ENCODE data around the gene MYL3. TPM values are rescaled to one million over a fixed set of nuclear protein-coding genes. Genes with fewer than 3 reads are reported as not detected.

MYL3 gene
- total RNA-seq, 1 experiment from 2014 or later: not detected

GRCh38 chr3:46897829-46898320 is 34.6 kb upstream of the MYL3 start:
- Histone ChIP-seq H3K27ac (no peak overlapping the region), H4K20me1 (ENCODE audit: insufficient read depth) (no peaks in the 10 kb centered on the region), H3K4me3 (no peak overlapping the region), H3K79me2 (ENCODE audit: low read depth) (no peaks in the 10 kb centered on the region), H3K27me3 (ENCODE audit: insufficient read depth, low read depth) (no peaks in the 10 kb centered on the region), H3K4me2 (no peak overlapping the region), H2AFZ (no peak overlapping the region), H3F3A (ENCODE audit: insufficient read depth, low read depth) (no peaks in the 10 kb centered on the region), H3K9me2 (ENCODE audit: insufficient read depth) (no peaks in the 10 kb centered on the region), H3K36me3 (ENCODE audit: low read depth) (no peaks in the 10 kb centered on the region), H3K4me1 (replicated peaks; ENCODE audit: insufficient read depth) (no peaks in the 10 kb centered on the region), H3K9me3 (ENCODE audit: insufficient read depth, low read depth) (no peaks in the 10 kb centered on the region)
- CTCF ChIA-PET: no interaction called here
- POLR2A ChIA-PET (ENCODE audit: unreplicated experiment): no interaction called here
- TF ChIP-seq EZH2 (IDR thresholded peaks at IDR 0.05; ENCODE audit: low read depth) (no peak), CTCF (conservative IDR thresholded peaks at IDR 0.05) (no peak; the same call in 1 of the 2 replicates)
- no peak for DNase-seq
- no TSS peak for BruUV-seq (replicated peaks)
- intact Hi-C loops (cut with micrococcal nuclease; ENCODE audit: unreplicated experiment): no loop called here

GRCh38 chr3:46897031-46897430 is 33.8 kb upstream of the MYL3 start:
- no peak for DNase-seq

GRCh38 chr3:46896386-46896785 is 33.1 kb upstream of the MYL3 start:
- Histone ChIP-seq H3K4me1 (replicated peaks; ENCODE audit: insufficient read depth) (0 out of 2 replicates have a peak, but pooled peaks cover 4% of the 10 kb centered on the region), H4K20me1 (ENCODE audit: insufficient read depth) (no peaks in the 10 kb centered on the region), H3K27me3 (ENCODE audit: insufficient read depth, low read depth) (no peaks in the 10 kb centered on the region), H3K9me2 (ENCODE audit: insufficient read depth) (no peaks in the 10 kb centered on the region), H3K4me2 (no peak overlapping the region), H3F3A (ENCODE audit: insufficient read depth, low read depth) (no peaks in the 10 kb centered on the region), H2AFZ (no peak overlapping the region), H3K27ac (no peak overlapping the region), H3K36me3 (ENCODE audit: low read depth) (no peaks in the 10 kb centered on the region), H3K9me3 (ENCODE audit: insufficient read depth, low read depth) (no peaks in the 10 kb centered on the region), H3K79me2 (ENCODE audit: low read depth) (no peaks in the 10 kb centered on the region), H3K4me3 (no peak overlapping the region)
- DNase-seq: no peak
- intact Hi-C loops (cut with micrococcal nuclease; ENCODE audit: unreplicated experiment): no loop called here
- no TSS peak for BruUV-seq (replicated peaks)
- ChIA-PET POLR2A (ENCODE audit: unreplicated experiment) (no interaction called here), CTCF (no interaction called here)
- TF ChIP-seq CTCF (conservative IDR thresholded peaks at IDR 0.05) (no peak), EZH2 (IDR thresholded peaks at IDR 0.05; ENCODE audit: low read depth) (no peak)

More at GRCh38 chr3:46897031-46897430, 33.8 kb upstream of the MYL3 start:
- no peak overlapping the region for H3K4me2 ChIP-seq
- BruUV-seq (replicated peaks): no TSS peak
- intact Hi-C loops (cut with micrococcal nuclease; ENCODE audit: unreplicated experiment): no loop called here
- no peaks in the 10 kb centered on the region for H3K9me3 ChIP-seq (ENCODE audit: insufficient read depth, low read depth)
- H3F3A ChIP-seq (ENCODE audit: insufficient read depth, low read depth): no peaks in the 10 kb centered on the region
- no peaks in the 10 kb centered on the region for H3K9me2 ChIP-seq (ENCODE audit: insufficient read depth)
- H3K36me3 ChIP-seq (ENCODE audit: low read depth): no peaks in the 10 kb centered on the region
- H3K79me2 ChIP-seq (ENCODE audit: low read depth): no peaks in the 10 kb centered on the region
- POLR2A ChIA-PET (ENCODE audit: unreplicated experiment): no interaction called here
- no peak overlapping the region for H2AFZ ChIP-seq
- TF ChIP-seq CTCF (conservative IDR thresholded peaks at IDR 0.05): no peak
- TF ChIP-seq EZH2 (IDR thresholded peaks at IDR 0.05; ENCODE audit: low read depth): no peak
- H3K4me1 ChIP-seq (replicated peaks; ENCODE audit: insufficient read depth): no peaks in the 10 kb centered on the region
- CTCF ChIA-PET: no interaction called here
- H4K20me1 ChIP-seq (ENCODE audit: insufficient read depth): no peaks in the 10 kb centered on the region
- H3K4me3 ChIP-seq: no peak overlapping the region
- no peak overlapping the region for H3K27ac ChIP-seq
- H3K27me3 ChIP-seq (ENCODE audit: insufficient read depth, low read depth): no peaks in the 10 kb centered on the region
